K562 (cell line): ENCODE measurements around the gene LIX1L. TPM values are rescaled to one million over a fixed set of nuclear protein-coding genes. Genes with fewer than 3 reads are reported as not detected.

Experiments used
- ATAC-seq: fragments of 200-7000 bp; cut with Tn5 transposase; 3 replicates; pipeline ENCODE4 v1.9.1; 2020; ENCODE audit warnings: moderate library complexity
- BruUV-seq: library from RNA; stranded (reverse); fragments of 400-500 nt; replicated peaks from 2 replicates; lab custom pipeline; 2021; lab: Mats Ljungman, UMichigan
- CTCF ChIA-PET: fragments of 300-600 bp; formaldehyde crosslinking; extraction: SDS; loops from one replicate; lab custom pipeline; 2021; ENCODE audit warnings: low intra/inter-chr PET ratio; lab: Yijun Ruan, JAX
- POLR2A ChIA-PET: fragments of 300-600, 350-650 bp; sonication (Branson Sonifier 250); formaldehyde crosslinking; extraction: SDS; loops from one replicate; lab custom pipeline; 2021; ENCODE audit warnings: antibody characterized with exemption, inconsistent platforms; lab: Yijun Ruan, JAX
- DNase-seq, 4 experiments: peaks; one replicate each; pipeline versions ENCODE4 v3.0.0 to v3.0.0-alpha.2; 2011 to 2018; ENCODE audit warnings: low spot score in 3 of 4, mixed read lengths in 3 of 4; ENCODE audit errors: extremely low read depth in 1 of 4
- FAIRE-seq: peaks from 2 replicates; lab custom pipeline; 2011; peaks lifted over from hg19 to GRCh38; lab: Jason Lieb, UNC
- H2AFZ ChIP-seq: 2 replicates; pipeline ENCODE4 v1.6.0; 2011; ENCODE audit warnings: low read depth, low read length, control low read depth, inconsistent platforms
- H3K27ac ChIP-seq: fragments of 200-600 bp; 3 replicates; pipeline ENCODE4 v1.8.0; 2011; ENCODE audit warnings: low read depth, mild to moderate bottlenecking, control low read depth, inconsistent platforms, low read length, moderate library complexity, mixed read lengths; ENCODE audit errors: extremely low read depth
- H3K27me3 ChIP-seq, 2 experiments: fragments of 300-600 bp in 1 of 2; 2 replicates in 1 of 2; 3 replicates in 1 of 2; pipeline versions ENCODE4 v1.6.0 to v1.8.0; 2011; ENCODE audit warnings: inconsistent platforms in 2 of 2, low read length in 2 of 2, mild to moderate bottlenecking in 1 of 2, mixed read lengths in 1 of 2, moderate library complexity in 1 of 2; ENCODE audit not compliant: control insufficient read depth in 2 of 2, insufficient read depth in 2 of 2
- H3K36me3 ChIP-seq: fragments of 300-600 bp; 3 replicates; pipeline ENCODE4 v1.8.0; 2011; ENCODE audit warnings: mild to moderate bottlenecking, low read length, inconsistent platforms; ENCODE audit not compliant: control insufficient read depth, insufficient read depth
- H3K4me1 ChIP-seq, 2 experiments: fragments of 200-600 bp in 1 of 2; replicated peaks in 1 of 2; 2 replicates in 1 of 2; 3 replicates in 1 of 2; pipeline versions ENCODE4 v1.5.1 to v1.8.0; 2011; ENCODE audit warnings: inconsistent platforms in 2 of 2, low read length in 2 of 2, mild to moderate bottlenecking in 1 of 2, mixed read lengths in 1 of 2, moderate library complexity in 1 of 2; ENCODE audit not compliant: control insufficient read depth in 2 of 2, insufficient read depth in 2 of 2
- H3K4me2 ChIP-seq: 2 replicates; pipeline ENCODE4 v1.6.1; 2011; ENCODE audit warnings: low read length, control low read depth, inconsistent platforms, mixed read lengths; ENCODE audit not compliant: insufficient read depth
- H3K4me3 ChIP-seq: fragments of 200-600 bp; sonication (generic), shearing (Covaris generic); 2 replicates; pipeline ENCODE4 v1.5.1; 2016; ENCODE audit warnings: control low read depth, inconsistent platforms
- H3K79me2 ChIP-seq: fragments of 200-600 bp; 3 replicates; pipeline ENCODE4 v1.8.0; 2011; ENCODE audit warnings: low read length, inconsistent platforms; ENCODE audit not compliant: control insufficient read depth, insufficient read depth
- H3K9ac ChIP-seq, 2 experiments: 2 replicates each; pipeline versions ENCODE4 v1.6.0 to v1.6.1; 2011; ENCODE audit warnings: low read depth in 2 of 2, low read length in 2 of 2, control low read depth in 1 of 2, inconsistent platforms in 1 of 2, mild to moderate bottlenecking in 1 of 2, mixed read lengths in 1 of 2; ENCODE audit not compliant: insufficient read depth in 1 of 2
- H3K9me1 ChIP-seq: one replicate; pipeline ENCODE4 v1.6.0; 2011; ENCODE audit warnings: inconsistent platforms, mild to moderate bottlenecking, low read length, moderate library complexity; ENCODE audit not compliant: control insufficient read depth, insufficient read depth
- H3K9me3 ChIP-seq: replicated peaks from 2 replicates; pipeline ENCODE4 v1.5.1; 2011; ENCODE audit warnings: low read depth, low read length, inconsistent platforms; ENCODE audit not compliant: control insufficient read depth, insufficient read depth
- H4K20me1 ChIP-seq: replicated peaks from 2 replicates; pipeline ENCODE4 v1.6.1; 2011; ENCODE audit warnings: low read length, inconsistent platforms, mixed read lengths; ENCODE audit not compliant: control insufficient read depth, insufficient read depth
- BMI1 ChIP-seq: fragments of 150-350 bp; IDR thresholded peaks from 2 replicates; pipeline ENCODE4 v1.6.1; 2014; ENCODE audit warnings: low read length
- CREB3L1 ChIP-seq: fragments of 450-650 bp; IDR thresholded peaks from 2 replicates; pipeline ENCODE4 v1.6.1; 2014; ENCODE audit warnings: low read depth, mild to moderate bottlenecking, moderate library complexity, borderline replicate concordance
- MAZ ChIP-seq, 2 experiments: fragments of 450-650 bp in 1 of 2; sonication (generic) in 1 of 2; formaldehyde crosslinking; IDR thresholded peaks in 1 of 2; conservative IDR thresholded peaks in 1 of 2; 2 replicates each; pipeline versions ENCODE4 v1.4.0 to v1.5.0; 2020; ENCODE audit warnings: mild to moderate bottlenecking in 1 of 2, missing genetic modification reagents in 1 of 2
- MYBL2 ChIP-seq, 2 experiments: fragments of 450-650 bp in 1 of 2; sonication (generic) in 1 of 2; formaldehyde crosslinking in 1 of 2; IDR thresholded peaks; 2 replicates each; pipeline versions ENCODE4 v1.6.1 to v1.8.1; 2017 to 2022; ENCODE audit warnings: borderline replicate concordance in 1 of 2, inconsistent platforms in 1 of 2, low read depth in 1 of 2, mild to moderate bottlenecking in 1 of 2, missing genetic modification reagents in 1 of 2, moderate library complexity in 1 of 2
- POLR2B ChIP-seq: fragments of 450-650 bp; IDR thresholded peaks from 2 replicates; pipeline ENCODE4 v1.6.1; 2018; ENCODE audit warnings: low read depth; ENCODE audit not compliant: partially characterized antibody
- PRDM10 ChIP-seq: fragments of 450-650 bp; IDR thresholded peaks from 2 replicates; pipeline ENCODE4 v1.6.1; 2018; ENCODE audit not compliant: partially characterized antibody
- ZBTB2 ChIP-seq: fragments of 450-650 bp; IDR thresholded peaks from 2 replicates; pipeline ENCODE4 v1.6.1; 2016; ENCODE audit warnings: antibody characterized with exemption
- ZFP91 ChIP-seq: sonication (generic); formaldehyde crosslinking; IDR thresholded peaks from 2 replicates; pipeline ENCODE4 v1.8.0; 2022; ENCODE audit warnings: mild to moderate bottlenecking, missing genetic modification reagents
- ZNF232 ChIP-seq: sonication (generic); formaldehyde crosslinking; IDR thresholded peaks from 2 replicates; pipeline ENCODE4 v1.8.0; 2022; ENCODE audit warnings: mild to moderate bottlenecking, missing genetic modification reagents
- ZSCAN32 ChIP-seq: fragments of 450-650 bp; formaldehyde crosslinking; IDR thresholded peaks from 2 replicates; pipeline ENCODE4 v1.4.0; 2020; ENCODE audit warnings: mild to moderate bottlenecking, moderate library complexity
- WGBS: fragments of 100-300 bp; shearing (Covaris generic); methylation state at CpG from one replicate; pipeline ENCODE4 v1.1.6; 2016; ENCODE audit warnings: low coverage, mixed read lengths; ENCODE audit not compliant: insufficient coverage; ENCODE audit errors: missing lambda C conversion rate; 5-methylcytosine and 5-hydroxymethylcytosine counted together
- in situ Hi-C: fragments of 300-500 bp; cut with MboI; formaldehyde crosslinking; loops from 4 replicates; pipeline ENCODE4 v1.15.0; 2018; ENCODE audit warnings: inconsistent platforms, mixed read lengths
- intact Hi-C: fragments of 100-400 bp; cut with micrococcal nuclease; formaldehyde crosslinking; loops from 2 replicates; pipeline ENCODE4 v1.14.2; 2022
- polyA plus RNA-seq, 8 experiments: library from polyadenylated mRNA; depleted of rRNA in 4 of 8; stranded (reverse) in 5 of 8; unstranded in 3 of 8; fragments of >200 nt; fragmentation: Nextera tagmentation in 2 of 8; fragmentation: Illumina TruSeq in 1 of 8; extraction: Ambion mirVana in 2 of 8; extraction: Trizol in 1 of 8; gene quantifications; 2 replicates each; pipeline versions ENCODE4 v1.2.1 to v1.2.3, GENCODE V29; 2011 to 2014; ENCODE audit warnings: inconsistent platforms in 1 of 8, missing spikeins in 1 of 8
- total RNA-seq, 7 experiments: library from RNA; depleted of rRNA in 6 of 7; stranded (reverse); fragments of >200 nt in 6 of 7; fragmentation: Illumina TruSeq in 2 of 7; extraction: Trizol in 2 of 7; gene quantifications; 2 replicates each; pipeline versions ENCODE4 v1.2.1 to v1.2.3, GENCODE V29; 2011 to 2021; ENCODE audit warnings: low replicate concordance in 1 of 7

The LIX1L gene
- total and polyA plus RNA-seq, 9 of the 15 experiments (the other 6 are each of a cell fraction or from before 2014, with no cell fraction given) = 4.6 to 26.5 (median 12.5) TPM

GRCh38 chr1:145993618-145994390 is 36.0 kb upstream of the LIX1L start:
- BruUV-seq = no TSS peak
- Histone ChIP-seq H3K79me2 (peaks cover 71% of the 10 kb centered on the region), H3K9me1 (peaks cover 3% of the 10 kb centered on the region), H3K36me3 (peaks cover 44% of the 10 kb centered on the region), H2AFZ (no peak overlapping the region), H3K27ac (peak overlapping the region; percentile 99), H3K27me3 (no peaks in the 10 kb centered on the region), H4K20me1 (peaks cover 44% of the 10 kb centered on the region), H3K9me3 (no peaks in the 10 kb centered on the region), H3K4me3 (peak overlapping the region; percentile 85), H3K4me1 (peaks cover 8 to 23% of the 10 kb centered on the region in 2 experiments; a peak in 3 of 5 replicates), H3K4me2 (peak overlapping the region; percentile 97), H3K9ac (peak overlapping the region; percentile 87 to 100)
- CTCF ChIA-PET = no interaction called here
- POLR2A ChIA-PET = interaction anchor here (0.5 to 14.0 kb wide), 11 partner anchors 9 to 144 kb away, joined by 3 to 320 read pairs (median 5); partner anchors contain the start of genes ANKRD34A, LIX1L, POLR3GL and RBM8A
- DNase-seq (peak in 2 of 4 experiments; percentile 36 to 45), ATAC-seq (peak; percentile 2; the same call in 1 of the 3 replicates), FAIRE-seq (no peak)
- intact Hi-C loops (no loop called here), in situ Hi-C loops (no loop called here)
- 9% methylated on average over 6 of the region's 6 CpGs for WGBS
- TF ChIP-seq MAZ (CRISPR knock-in tag; conservative IDR thresholded peaks at IDR 0.05 in 1 of 2, IDR thresholded peaks at IDR 0.05 in 1 of 2) (no peak), ZBTB2 (no peak), POLR2B (peak; percentile 78), BMI1 (no peak), ZNF232 (0 out of 2 replicates have a peak, but pooled peaks have one; percentile 44), PRDM10 (no peak), ZFP91 (CRISPR knock-in tag) (no peak), MYBL2 (IDR thresholded peaks at IDR 0.05; ENCODE audit: low read depth) (no peak), MYBL2 (CRISPR knock-in tag; IDR thresholded peaks at IDR 0.05; ENCODE audit: borderline replicate concordance) (no peak), CREB3L1 (no peak), ZSCAN32 (CRISPR knock-in tag) (no peak)
